ENCODE measurements around the gene LSR. TPM values are rescaled to one million over a fixed set of nuclear protein-coding genes. Genes with fewer than 3 reads are reported as not detected.

The LSR gene
- total RNA-seq, 1 experiment from 2014 or later = 64.7 TPM

GRCh38 chr19:35288906-35289305 is 40.1 kb downstream of the LSR start:
- Histone ChIP-seq H3K27me3 (ENCODE audit: control insufficient read depth, insufficient read depth, low read length) (no peaks in the 10 kb centered on the region; the same call in 1 of the 2 replicates), H3K4me3 (ENCODE audit: low read depth in 2 of 2, low read length in 2 of 2) (no peak overlapping the region), H3K4me1 (ENCODE audit: control insufficient read depth, insufficient read depth, low read length) (no peaks in the 10 kb centered on the region), H3K27ac (ENCODE audit: low read length) (no peak overlapping the region), H3K36me3 (ENCODE audit: control insufficient read depth, insufficient read depth, low read length) (no peaks in the 10 kb centered on the region), H3K9me3 (ENCODE audit: control insufficient read depth, insufficient read depth, low read depth, low read length) (no peaks in the 10 kb centered on the region)
- DNase-seq (ENCODE audit: low read depth, low spot score) (no peak), ATAC-seq (no peak)
- ChIA-PET POLR2A (interaction anchor here (1.1 kb wide), 1 partner anchor 11 kb away, joined by 4 read pairs; no protein-coding TSS in a partner anchor), CTCF (interaction anchor here (0.5 to 0.7 kb wide), 3 partner anchors 8 to 267 kb away, joined by 3 to 8 read pairs (median 7); no protein-coding TSS in a partner anchor)
- intact Hi-C loops (cut with micrococcal nuclease; ENCODE audit: unreplicated experiment) (no loop called here), in situ Hi-C loops (cut with HindIII; ENCODE audit: low pct_unique_long_range_greater_than_20kb, low sequenced_read_pairs) (no loop called here)
- BruUV-seq (replicated peaks) = no TSS peak
- TF ChIP-seq SIN3A (IDR thresholded peaks at IDR 0.05; ENCODE audit: borderline replicate concordance, insufficient read depth, low read depth, low read length) = no peak
- no peak for TF ChIP-seq TCF7L2 (IDR thresholded peaks at IDR 0.05; ENCODE audit: low read depth, low read length)
- TF ChIP-seq POLR2AphosphoS5 (IDR thresholded peaks at IDR 0.05; ENCODE audit: low read depth, low read length) = no peak

GRCh38 chr19:35290381-35291127 is 41.8 kb downstream of the LSR start:
- Histone ChIP-seq H3K27me3 (ENCODE audit: control insufficient read depth, insufficient read depth, low read length) (no peaks in the 10 kb centered on the region; the same call in 1 of the 2 replicates), H3K9me3 (ENCODE audit: control insufficient read depth, insufficient read depth, low read depth, low read length) (no peaks in the 10 kb centered on the region), H3K4me3 (ENCODE audit: low read depth in 2 of 2, low read length in 2 of 2) (no peak overlapping the region), H3K4me1 (ENCODE audit: control insufficient read depth, insufficient read depth, low read length) (no peaks in the 10 kb centered on the region), H3K27ac (ENCODE audit: low read length) (no peak overlapping the region), H3K36me3 (ENCODE audit: control insufficient read depth, insufficient read depth, low read length) (no peaks in the 10 kb centered on the region)
- in situ Hi-C loops (cut with HindIII; ENCODE audit: low pct_unique_long_range_greater_than_20kb, low sequenced_read_pairs) (no loop called here), intact Hi-C loops (cut with micrococcal nuclease; ENCODE audit: unreplicated experiment) (no loop called here)
- CTCF ChIA-PET = no interaction called here
- TF ChIP-seq REST (IDR thresholded peaks at IDR 0.05; ENCODE audit: insufficient read depth in 1 of 2, low read depth in 2 of 2, low read length in 1 of 2) (no peak), SIN3A (IDR thresholded peaks at IDR 0.05; ENCODE audit: borderline replicate concordance, insufficient read depth, low read depth, low read length) (no peak), POLR2AphosphoS5 (IDR thresholded peaks at IDR 0.05; ENCODE audit: low read depth, low read length) (no peak), TCF7L2 (IDR thresholded peaks at IDR 0.05; ENCODE audit: low read depth, low read length) (no peak)
- TF ChIP-seq, protein P1, sequence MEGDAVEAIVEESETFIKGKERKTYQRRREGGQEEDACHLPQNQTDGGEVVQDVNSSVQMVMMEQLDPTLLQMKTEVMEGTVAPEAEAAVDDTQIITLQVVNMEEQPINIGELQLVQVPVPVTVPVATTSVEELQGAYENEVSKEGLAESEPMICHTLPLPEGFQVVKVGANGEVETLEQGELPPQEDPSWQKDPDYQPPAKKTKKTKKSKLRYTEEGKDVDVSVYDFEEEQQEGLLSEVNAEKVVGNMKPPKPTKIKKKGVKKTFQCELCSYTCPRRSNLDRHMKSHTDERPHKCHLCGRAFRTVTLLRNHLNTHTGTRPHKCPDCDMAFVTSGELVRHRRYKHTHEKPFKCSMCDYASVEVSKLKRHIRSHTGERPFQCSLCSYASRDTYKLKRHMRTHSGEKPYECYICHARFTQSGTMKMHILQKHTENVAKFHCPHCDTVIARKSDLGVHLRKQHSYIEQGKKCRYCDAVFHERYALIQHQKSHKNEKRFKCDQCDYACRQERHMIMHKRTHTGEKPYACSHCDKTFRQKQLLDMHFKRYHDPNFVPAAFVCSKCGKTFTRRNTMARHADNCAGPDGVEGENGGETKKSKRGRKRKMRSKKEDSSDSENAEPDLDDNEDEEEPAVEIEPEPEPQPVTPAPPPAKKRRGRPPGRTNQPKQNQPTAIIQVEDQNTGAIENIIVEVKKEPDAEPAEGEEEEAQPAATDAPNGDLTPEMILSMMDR (IDR thresholded peaks at IDR 0.05) = no peak
- DNase-seq (ENCODE audit: low read depth, low spot score) (no peak), ATAC-seq (0 out of 2 replicates have a peak, but pooled peaks have one; percentile 17)
- BruUV-seq (replicated peaks) = no TSS peak
- POLR2A ChIA-PET = no interaction called here

DNA sequence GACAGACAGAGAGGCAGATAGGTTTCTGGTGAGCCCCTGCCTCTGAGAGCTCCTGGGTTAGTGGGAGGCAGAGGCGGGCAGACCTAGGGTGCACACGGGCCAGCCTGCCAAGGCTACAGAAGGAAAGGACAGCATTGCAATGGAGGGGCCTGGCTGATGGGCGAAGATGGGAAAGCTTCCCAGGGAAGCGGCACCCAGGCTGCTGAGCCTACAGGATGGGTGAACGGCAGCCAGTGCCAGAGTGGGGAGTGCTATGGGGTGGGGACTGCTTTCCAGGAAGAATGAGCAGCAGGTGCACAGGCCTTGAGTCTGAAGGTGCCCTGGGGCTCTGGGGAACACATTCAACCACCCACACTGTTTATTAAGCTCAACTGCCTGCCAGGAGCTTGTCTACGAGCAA is 42.5 kb downstream of the LSR start:
- in situ Hi-C loops (cut with HindIII; ENCODE audit: low pct_unique_long_range_greater_than_20kb, low sequenced_read_pairs) (no loop called here), intact Hi-C loops (cut with micrococcal nuclease; ENCODE audit: unreplicated experiment) (no loop called here)
- Histone ChIP-seq H3K36me3 (ENCODE audit: control insufficient read depth, insufficient read depth, low read length) (no peaks in the 10 kb centered on the region), H3K9me3 (ENCODE audit: control insufficient read depth, insufficient read depth, low read depth, low read length) (no peaks in the 10 kb centered on the region), H3K4me1 (ENCODE audit: control insufficient read depth, insufficient read depth, low read length) (no peaks in the 10 kb centered on the region), H3K27me3 (ENCODE audit: control insufficient read depth, insufficient read depth, low read length) (no peaks in the 10 kb centered on the region; the same call in 1 of the 2 replicates), H3K4me3 (ENCODE audit: low read depth in 2 of 2, low read length in 2 of 2) (no peak overlapping the region), H3K27ac (ENCODE audit: low read length) (no peak overlapping the region)
- ChIA-PET POLR2A (no interaction called here), CTCF (no interaction called here)
- TF ChIP-seq, protein P1 (IDR thresholded peaks at IDR 0.05) = no peak
- TF ChIP-seq POLR2AphosphoS5 (IDR thresholded peaks at IDR 0.05; ENCODE audit: low read depth, low read length) = no peak
- no peak for TF ChIP-seq SIN3A (IDR thresholded peaks at IDR 0.05; ENCODE audit: borderline replicate concordance, insufficient read depth, low read depth, low read length)
- no peak for TF ChIP-seq TCF7L2 (IDR thresholded peaks at IDR 0.05; ENCODE audit: low read depth, low read length)
- no peak for TF ChIP-seq REST (IDR thresholded peaks at IDR 0.05; ENCODE audit: insufficient read depth in 1 of 2, low read depth in 2 of 2, low read length in 1 of 2)
- ATAC-seq = no peak
- no TSS peak for BruUV-seq (replicated peaks)
- DNase-seq (ENCODE audit: low read depth, low spot score) = no peak

All from Panc1 (cell line).